DND-41 (cell line): Measurements from ENCODE around the gene SERPIND1.

Source experiments
- EZH2 ChIP-seq: IDR thresholded peaks from 3 replicates; pipeline ENCODE4 v1.6.1; 2012; ENCODE audit warnings: borderline replicate concordance, low read depth, mild to moderate bottlenecking, moderate library complexity, low read length, inconsistent platforms; ENCODE audit not compliant: severe bottlenecking
- TF ChIP-seq, protein P1 (sequence below): IDR thresholded peaks from 2 replicates; pipeline ENCODE4 v1.5.1; 2012; ENCODE audit warnings: borderline replicate concordance, low read length, moderate library complexity, mild to moderate bottlenecking; ENCODE audit not compliant: poor library complexity, severe bottlenecking; ENCODE audit errors: extremely low read depth

DNA sequence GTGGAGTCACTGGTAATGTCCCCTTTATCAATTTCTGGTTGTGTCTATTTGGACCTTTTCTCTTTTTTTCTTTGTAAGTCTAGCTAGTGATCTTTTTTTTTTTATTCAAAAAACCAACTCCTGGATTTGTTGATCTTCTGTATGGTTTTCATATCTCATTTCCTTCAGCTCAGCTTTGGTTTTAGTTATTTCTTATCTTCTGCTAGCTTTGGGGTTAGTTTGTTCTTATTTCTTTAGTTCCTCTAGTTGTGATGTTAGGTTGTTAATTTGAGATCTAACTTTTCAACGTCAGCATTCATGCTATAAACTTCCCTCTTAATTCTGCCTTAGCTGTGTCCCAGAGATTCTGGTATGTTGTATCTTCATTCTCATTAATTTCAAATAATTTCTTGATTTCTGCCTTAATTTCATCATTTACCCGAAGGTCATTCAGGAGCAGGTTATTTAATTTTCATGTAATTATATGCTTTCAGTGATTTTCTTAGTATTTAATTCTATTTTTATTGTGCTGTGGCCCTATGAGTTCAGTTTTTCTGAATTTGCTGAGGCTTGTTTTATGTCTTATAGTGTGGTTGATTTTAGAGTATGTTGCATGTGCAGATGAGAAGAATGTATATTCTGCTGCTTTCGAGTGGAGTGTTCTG lies 55.7 kb downstream of the SERPIND1 start:
- TF ChIP-seq, protein P1, sequence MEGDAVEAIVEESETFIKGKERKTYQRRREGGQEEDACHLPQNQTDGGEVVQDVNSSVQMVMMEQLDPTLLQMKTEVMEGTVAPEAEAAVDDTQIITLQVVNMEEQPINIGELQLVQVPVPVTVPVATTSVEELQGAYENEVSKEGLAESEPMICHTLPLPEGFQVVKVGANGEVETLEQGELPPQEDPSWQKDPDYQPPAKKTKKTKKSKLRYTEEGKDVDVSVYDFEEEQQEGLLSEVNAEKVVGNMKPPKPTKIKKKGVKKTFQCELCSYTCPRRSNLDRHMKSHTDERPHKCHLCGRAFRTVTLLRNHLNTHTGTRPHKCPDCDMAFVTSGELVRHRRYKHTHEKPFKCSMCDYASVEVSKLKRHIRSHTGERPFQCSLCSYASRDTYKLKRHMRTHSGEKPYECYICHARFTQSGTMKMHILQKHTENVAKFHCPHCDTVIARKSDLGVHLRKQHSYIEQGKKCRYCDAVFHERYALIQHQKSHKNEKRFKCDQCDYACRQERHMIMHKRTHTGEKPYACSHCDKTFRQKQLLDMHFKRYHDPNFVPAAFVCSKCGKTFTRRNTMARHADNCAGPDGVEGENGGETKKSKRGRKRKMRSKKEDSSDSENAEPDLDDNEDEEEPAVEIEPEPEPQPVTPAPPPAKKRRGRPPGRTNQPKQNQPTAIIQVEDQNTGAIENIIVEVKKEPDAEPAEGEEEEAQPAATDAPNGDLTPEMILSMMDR: no peak
- no peak for TF ChIP-seq EZH2
